Ishikawa (cell line): ENCODE measurements around the gene SH2B3.

Experiments
- CEBPB ChIP-seq: IDR thresholded peaks from 2 replicates; pipeline ENCODE4 v1.6.1; 2012
- FOXM1 ChIP-seq: IDR thresholded peaks from 2 replicates; pipeline ENCODE4 v1.6.1; 2012; ENCODE audit warnings: low read depth, borderline replicate concordance
- RAD21 ChIP-seq: IDR thresholded peaks from 2 replicates; pipeline ENCODE4 v1.6.1; 2012; ENCODE audit warnings: low read depth
- REST ChIP-seq: IDR thresholded peaks from 2 replicates; pipeline ENCODE4 v1.6.1; 2012; ENCODE audit warnings: low read depth, mild to moderate bottlenecking
- TAF1 ChIP-seq: IDR thresholded peaks from 2 replicates; pipeline ENCODE4 v1.6.1; 2012; ENCODE audit warnings: low read depth, mild to moderate bottlenecking
- YY1 ChIP-seq: IDR thresholded peaks from 2 replicates; pipeline ENCODE4 v1.6.1; 2012; ENCODE audit warnings: low read depth

- TF ChIP-seq REST (no peak), FOXM1 (no peak), TAF1 (no peak), YY1 (no peak), CEBPB (no peak), RAD21 (no peak)
Measured at GRCh38 chr12:111471236-111471635, 65.5 kb downstream of the SH2B3 start.
